IPS DF 4.7 (cell line): ENCODE results near the gene VPS26B.
"Not testable (repeated sequence)": the region's sequence is repeated elsewhere in the genome, so short reads cannot be mapped to it uniquely, and the experiment has no call there.

Experiments
- DNase-seq: peaks from one replicate; pipeline ENCODE4 v3.0.0-alpha.2; 2013; ENCODE audit warnings: low spot score; ENCODE audit errors: extremely low read depth

VPS26B gene

GRCh38 chr11:134281635-134282034 is 57.2 kb downstream of the VPS26B start:
- DNase-seq: not testable (repeated sequence)

DNA sequence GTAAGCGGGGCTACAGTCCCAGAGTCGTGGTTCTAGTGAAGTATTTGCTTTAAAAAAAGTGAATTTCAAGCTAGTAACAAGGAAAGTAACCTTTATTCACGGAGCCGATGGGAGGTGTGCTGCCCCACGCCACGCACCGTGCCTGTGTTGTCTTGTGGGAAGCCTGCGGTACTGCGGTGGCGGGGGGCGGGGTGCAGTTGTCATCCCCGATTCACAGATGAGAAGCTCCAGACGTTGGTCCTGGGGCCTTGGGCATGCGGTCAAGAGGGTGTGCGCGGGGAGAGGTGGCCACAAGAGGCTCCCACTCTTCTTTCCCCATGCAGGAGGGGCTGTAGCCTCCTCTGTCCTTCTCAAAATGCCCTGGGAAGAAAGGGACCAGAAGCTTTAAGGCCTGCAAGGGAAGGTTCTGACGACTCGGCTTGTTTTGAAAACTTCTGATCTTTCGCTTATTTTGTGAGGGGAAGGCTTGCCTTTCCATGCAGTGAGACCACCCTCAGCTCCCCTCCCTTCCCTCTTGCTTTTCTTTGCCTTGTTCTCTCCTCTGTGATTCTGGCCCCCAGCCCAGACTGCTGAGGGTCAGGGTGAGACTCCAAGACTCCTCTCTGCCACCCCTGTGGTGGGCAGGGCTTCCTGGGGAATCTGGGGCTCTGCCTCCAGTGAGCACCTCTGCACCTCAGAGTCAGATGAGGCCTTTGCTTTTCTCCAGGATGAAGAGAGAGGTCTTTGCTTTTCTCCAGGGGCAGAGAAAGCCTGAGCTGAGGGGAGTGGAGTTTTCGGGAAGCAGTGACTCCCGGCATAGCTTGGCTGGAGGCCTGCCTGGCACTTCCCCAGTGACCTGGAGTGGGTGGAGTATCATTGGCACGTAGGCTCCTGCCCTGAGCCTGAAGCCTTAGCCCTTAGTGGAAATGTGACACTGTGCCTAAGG is 57.9 kb downstream of the VPS26B start:
- no peak for DNase-seq

- DNase-seq: no peak
Measured at GRCh38 chr11:134283461-134284230, 59.2 kb downstream of the VPS26B start.

DNA sequence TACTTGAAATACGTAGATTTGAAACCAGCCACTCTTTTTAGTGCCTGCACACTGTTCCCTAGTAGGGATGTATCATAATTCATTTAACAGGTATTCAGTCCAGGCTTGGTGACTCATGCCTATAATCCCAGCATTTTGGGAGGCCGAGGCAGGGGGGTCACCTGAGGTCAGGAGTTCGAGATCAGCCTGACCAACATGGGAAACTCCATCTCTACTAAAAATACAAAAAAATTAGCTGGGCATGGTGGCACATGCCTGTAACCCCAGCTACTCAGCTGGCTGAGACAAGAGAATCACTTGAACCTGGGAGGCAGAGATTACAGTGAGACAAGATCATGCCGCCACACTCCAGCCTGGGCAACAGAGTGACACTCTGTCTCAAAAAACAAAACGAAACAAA is 59.9 kb downstream of the VPS26B start:
- DNase-seq: not testable (repeated sequence)

- no peak for DNase-seq
Measured at GRCh38 chr11:134287561-134287960, 63.1 kb downstream of the VPS26B start.

DNA sequence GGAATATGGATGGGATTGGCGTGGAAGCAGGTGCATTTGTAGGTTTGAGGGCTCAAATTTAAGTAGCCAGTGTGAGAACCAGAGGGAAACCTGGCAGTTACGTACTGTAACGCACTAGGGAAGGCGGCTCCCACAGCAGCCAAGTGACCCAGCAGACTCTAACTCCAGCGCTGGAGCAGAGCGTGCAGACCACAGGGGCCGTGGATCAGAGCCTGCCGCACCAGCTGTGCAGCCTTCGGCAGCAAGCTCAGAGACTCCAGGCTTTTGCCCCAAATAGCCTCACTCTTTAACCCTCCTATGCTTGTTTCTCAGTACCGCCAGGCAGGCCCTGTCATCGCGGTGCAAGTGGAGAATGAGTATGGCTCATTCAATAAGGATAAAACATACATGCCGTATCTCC is 64.0 kb downstream of the VPS26B start:
- DNase-seq: no peak

GRCh38 chr11:134289167-134289566 is 64.7 kb downstream of the VPS26B start:
- no peak for DNase-seq

GRCh38 chr11:134289789-134290188 is 65.3 kb downstream of the VPS26B start:
- DNase-seq: no peak

DNA sequence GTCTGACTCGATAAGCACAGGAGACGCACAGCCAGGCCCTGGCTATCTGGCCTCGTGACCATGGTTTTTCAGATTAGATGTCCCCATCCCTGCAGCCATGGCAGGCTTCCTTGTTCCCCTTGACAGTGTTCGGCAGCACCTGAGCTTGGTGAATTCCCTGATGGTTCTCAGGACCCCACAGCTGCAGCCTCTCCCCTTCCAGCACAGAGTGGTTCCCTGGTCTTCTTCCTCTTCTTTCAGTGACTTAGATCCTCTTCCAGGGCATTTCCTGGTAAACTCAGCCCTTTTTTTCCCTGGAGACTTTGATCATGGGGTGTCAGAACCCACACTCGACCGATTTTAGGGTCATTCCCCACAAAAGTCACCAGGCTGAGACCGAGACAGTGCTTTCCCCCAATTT is 66.2 kb downstream of the VPS26B start:
- no peak for DNase-seq

DNA sequence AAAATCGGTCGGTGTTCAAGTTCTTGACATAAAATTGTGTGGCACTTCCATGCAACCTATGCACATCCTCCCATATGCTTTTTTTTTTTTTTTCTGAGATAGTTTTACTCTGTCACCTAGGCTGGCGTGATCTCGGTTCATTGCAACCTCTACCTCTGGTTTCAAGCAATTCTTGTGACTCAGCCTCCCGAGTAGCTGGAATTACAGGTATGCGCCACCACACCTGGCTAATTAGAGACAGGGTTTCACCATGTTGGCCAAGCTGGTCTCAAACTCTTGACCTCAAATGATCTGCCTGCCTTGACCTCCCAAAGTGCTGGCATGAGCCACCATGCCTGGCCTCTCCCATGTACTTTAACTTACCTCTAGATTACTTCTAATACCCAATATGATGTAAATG is 66.7 kb downstream of the VPS26B start:
- DNase-seq: no peak

- DNase-seq: no peak
Measured at GRCh38 chr11:134292661-134293060, 68.2 kb downstream of the VPS26B start.

DNA sequence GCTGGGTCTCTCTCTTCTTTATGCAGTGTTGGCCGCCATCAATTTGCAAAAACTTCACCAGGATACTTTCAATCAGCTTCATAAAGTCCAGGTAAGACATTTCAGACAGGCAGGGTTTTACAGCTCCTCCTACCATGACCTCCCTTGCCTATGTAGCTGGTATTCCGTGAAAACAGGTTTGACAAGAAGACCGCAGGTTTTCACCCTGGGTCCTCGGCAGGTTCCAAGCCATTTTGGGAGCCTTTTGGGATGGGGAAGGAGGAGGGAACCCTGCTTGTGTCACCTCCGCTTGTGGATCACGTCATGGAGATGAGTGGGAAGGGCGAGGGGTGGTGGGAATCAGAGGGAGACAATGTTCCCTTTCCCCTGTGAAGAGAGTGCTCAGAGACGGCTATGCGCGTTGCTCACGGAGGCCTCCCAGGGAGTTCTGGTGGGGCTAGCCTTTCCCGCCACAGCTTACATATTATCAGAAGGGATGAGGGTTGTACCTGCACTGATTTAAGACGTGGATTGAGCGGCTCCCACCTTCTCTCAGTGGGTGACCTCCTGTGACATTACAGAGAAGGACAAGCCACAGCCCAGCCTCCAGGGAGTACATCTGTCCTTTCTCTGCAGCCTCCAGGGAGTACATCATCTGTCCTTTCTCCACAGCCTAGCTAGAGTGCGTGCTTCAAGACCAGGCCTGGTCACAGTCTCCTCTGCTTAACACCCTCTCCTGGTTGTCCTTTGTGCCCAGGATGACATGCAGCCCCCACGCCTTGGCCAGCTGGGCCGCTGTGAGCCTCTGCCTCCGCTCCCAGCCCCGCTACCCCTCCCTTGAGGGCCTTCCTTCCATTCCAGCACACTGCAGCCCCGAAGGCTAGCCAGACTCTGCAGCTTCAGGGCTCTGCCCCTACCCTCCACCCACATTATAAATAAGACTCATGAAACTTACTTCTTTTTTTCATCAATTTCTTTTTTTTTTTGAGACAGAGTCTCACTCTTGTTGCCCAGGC is 68.9 kb downstream of the VPS26B start:
- DNase-seq: no peak

DNA sequence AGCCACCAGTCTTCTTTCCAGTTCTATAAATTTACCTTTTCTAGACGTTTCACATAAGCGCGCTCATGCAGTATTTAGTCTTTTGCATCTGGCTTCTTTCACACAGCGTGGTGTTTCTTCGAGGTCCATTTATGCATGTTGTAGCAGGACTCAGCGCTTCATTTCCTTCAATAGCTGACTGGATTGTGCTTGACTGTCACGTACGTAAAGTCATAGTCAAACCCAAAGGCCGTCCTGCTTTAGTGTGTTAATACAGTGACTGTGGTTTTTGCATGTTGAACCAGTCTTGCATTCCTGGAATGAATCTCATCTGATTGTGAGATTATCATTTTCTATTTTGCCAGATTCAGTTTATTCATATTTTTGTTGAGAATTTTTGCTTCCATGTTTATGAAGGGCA is 70.2 kb downstream of the VPS26B start:
- no peak for DNase-seq
